HG03108 (cell line): ENCODE data around the gene IFIT1.
"Not testable (repeated sequence)": the region's sequence is repeated elsewhere in the genome, so short reads cannot be mapped to it uniquely, and the experiment has no call there.

Source experiments
- ATAC-seq: cut with Tn5 transposase; IDR thresholded peaks from one replicate; pipeline ENCODE4 v1.9.1; 2021; ENCODE audit warnings: moderate library complexity; ENCODE audit not compliant: unreplicated experiment

Gene IFIT1

DNA sequence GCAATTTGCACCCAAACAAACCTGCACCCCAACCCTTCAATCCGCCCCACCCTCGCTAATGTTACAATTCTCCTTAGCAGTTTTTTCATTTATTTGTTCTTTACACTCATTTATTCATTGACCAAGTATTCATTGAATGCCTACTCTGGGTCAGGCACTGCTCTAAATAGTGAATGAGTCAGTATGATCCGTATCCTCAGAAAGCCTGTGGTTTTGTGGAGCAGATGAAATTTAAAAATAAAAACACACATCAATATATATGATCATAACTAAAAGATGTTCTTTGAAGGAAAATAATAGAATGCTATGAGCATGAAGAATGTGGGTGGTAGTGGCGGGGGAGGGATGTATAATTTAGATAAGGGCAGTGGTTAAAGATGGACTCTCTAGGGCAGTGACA, 35.2 kb downstream of the IFIT1 start:
- no peak for ATAC-seq

DNA sequence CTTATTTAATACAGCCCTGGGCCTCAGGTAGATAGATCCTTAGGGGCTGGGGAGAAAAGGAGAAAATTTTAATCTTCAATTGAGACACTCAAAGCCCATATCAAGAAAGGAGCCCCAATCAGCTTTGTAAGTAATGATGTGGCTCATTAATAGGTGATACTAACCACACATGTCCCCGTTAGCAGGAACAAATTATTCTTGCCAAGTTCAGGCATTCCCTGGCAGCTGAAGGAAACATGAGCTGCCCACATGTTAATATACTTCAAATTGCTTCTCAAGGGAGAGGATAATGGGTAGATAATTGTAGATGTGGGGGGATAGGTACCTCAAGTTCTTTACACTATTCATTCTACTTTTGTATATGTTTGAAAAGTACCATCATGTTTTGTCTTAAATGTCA, 36.5 kb downstream of the IFIT1 start:
- ATAC-seq = no peak

DNA sequence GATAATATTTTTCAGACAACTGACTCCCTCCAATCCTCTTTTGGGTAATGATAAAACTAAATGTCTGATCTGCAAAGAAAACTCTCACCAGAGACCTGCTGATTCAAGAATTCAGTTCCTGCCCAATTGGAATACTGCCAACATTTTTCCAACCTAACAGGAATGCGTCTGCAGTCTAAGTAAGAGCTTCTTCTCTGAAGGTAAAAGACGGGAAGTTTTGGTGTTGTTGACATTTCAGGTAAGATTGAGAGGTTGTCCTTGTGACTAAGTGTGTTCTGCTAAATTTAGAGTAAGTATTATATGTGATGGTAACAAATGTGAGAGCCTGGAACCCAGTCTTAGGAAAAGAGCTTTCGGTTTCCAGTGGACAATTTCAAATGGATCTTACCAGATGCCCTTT, 39.6 kb downstream of the IFIT1 start:
- ATAC-seq = no peak

DNA sequence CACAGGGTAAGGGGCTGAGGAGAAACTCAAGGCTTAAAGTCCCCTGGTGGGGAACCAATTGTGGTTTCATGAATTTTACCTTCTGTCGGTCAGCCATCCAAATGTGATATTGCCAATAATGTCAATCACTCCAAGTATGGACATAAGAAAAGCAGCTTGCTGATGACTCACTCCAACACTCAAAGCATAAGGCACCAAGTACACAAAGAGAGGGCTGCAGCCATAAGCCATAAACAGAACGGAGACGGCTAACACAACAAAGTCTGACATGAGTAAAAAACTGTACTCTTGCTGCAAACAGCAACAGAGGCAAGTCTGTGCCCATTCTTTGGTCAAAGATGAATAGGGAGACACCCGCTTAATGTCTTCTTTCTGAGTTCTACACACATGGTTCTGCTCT, 46.1 kb downstream of the IFIT1 start:
- ATAC-seq = no peak

DNA sequence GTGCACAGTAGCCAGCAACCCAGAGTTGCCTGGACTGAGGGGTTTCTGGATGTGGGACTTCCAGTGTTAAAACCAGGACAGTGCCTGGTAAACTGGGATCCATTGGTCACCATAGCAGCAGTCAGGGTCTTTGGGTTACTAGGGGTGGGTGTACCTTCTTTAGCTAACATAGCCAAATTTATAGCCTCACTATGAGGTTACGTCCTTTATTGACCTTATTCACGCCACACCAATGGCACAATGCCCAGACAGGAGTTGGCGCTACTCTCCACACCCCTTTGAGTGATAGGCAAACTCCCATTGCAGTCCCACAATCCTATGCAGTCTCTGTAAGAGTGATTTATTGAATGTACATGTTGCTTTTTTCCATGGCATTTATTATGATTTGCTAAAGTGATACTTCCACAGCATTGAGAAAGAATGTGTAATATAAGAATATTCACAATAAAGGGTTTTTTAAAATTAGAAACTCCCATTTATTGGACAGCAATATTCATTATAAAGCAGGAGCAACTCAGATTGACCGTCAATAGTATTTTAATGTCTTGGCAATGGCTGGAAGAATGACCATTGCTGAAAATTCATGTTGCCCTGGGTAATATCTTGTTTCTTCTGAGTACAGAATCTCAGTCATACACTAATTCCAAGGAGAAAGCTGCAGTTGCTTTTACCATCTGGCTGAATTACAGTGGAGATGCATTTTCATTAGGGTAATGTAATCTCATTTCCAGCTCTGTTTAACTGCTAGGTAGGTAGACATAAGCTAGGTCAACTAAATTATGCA, 48.0 kb downstream of the IFIT1 start:
- no peak for ATAC-seq

DNA sequence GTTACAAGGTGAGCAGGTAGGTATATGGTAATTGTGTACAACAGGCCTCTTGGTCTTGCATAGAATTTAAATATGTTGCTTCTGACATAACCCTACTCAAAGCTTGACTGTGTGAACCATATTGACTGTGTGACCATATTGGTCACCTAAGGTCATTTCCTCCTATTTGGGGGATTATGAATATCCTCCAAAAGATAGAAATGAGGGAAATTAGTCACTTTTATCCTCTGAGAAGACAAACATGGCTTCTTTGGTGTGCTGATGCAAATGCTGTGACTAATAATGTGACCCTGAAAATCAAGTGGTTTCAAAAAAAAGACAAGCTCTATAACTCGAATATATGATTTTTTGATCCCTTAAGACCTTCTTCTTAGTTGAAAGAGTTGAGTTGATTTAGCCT, 49.9 kb downstream of the IFIT1 start:
- ATAC-seq = no peak

DNA sequence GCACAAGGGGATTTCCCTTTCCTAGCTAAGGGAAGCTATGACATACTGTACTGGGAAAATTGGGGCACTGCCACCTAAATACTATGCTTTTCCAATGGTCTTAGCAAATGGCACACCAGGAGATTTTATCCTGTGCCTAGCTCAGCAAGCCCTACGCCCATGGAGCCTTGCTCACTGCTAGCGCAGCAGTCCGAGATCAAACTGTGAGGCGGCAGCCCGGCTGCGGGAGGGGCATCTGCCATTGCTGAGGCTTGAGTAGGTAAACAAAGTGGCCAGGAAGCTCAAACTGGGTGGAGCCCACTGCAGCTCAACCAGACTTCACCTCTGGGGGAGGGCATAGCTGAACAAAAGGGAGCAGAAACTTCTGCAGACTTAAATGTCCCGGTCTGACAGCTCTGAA, 52.4 kb downstream of the IFIT1 start:
- not testable (repeated sequence) for ATAC-seq

DNA sequence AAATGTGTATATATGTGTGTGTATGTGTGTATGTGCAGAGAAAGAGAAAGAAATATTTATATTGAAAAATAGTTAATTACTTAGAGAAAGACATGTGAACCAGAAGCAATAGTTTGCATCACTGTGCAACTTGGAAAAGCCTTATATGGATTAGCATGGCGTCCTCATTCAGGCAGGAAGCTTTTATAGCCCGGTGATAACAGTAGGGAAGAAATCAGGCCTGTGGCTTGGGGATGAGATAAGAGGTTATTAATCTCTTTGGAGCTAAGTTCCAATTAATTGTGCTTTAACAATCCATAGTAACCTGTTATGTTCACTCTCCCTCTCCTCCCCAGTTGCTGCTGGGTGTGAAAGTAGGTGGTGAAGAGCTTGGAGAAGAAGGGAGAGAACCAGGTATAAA, 58.5 kb downstream of the IFIT1 start:
- ATAC-seq = no peak

DNA sequence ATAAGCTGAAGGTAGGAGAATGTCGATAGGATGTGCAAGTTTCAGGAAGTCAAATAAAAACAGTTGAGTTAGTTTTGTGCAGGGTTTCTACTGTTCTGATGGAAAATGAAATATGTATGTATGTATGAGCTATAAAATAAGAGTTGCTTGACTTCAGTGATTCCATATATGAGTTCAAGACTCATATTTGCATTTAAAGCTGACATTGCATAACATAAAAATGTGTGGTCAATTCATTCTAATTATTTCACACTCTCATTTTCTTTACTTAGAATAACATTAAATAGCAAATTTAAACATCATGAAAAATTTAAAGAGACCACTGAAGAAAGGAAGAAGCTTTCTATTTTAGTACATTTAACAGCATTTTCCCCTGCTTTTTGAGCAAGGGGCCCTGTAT, 59.8 kb downstream of the IFIT1 start:
- no peak for ATAC-seq

DNA sequence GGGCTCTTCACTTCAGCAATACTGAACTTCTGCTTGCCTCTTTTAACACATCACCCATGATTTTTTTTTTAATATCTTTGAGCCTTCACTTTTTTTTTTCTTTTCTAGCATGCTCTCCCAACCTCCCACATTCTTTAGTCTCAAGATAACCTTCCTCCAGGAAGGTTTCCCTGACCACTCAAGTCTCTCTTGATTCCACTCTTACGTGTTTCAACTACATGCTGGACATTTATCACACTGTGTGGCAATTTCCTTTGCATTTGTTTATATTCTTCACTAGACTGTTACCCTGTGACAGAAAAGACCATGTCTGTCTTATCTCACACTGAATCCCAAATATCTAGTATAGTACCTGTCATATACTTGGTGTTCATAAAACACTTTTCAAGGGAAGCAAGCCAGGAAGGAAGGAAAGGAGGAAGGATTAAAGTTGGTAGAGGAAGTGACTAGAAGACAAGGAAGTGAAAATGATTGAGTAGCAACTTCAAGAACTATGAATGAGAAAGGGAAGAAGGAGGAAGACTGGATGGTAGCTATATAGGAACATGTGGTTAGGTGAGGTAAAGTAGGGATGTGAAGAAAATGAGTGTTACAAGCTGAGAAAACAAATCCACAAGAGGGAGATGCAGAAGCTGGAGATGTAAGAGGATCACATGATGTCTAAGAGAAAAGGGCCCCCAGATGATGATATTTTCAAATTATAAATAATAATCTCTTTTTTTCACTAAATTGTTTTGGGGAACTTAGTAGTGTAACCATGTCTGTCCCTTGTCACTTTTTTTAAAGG, 62.3 kb downstream of the IFIT1 start:
- no peak for ATAC-seq
